ENCODE results near the gene ARHGEF4.
A peak's percentile ranks its signal among the peaks of the same experiment; 100 is the strongest.
"Not testable (repeated sequence)": the region's sequence is repeated elsewhere in the genome, so short reads cannot be mapped to it uniquely, and the experiment has no call there.

ARHGEF4 gene

DNA sequence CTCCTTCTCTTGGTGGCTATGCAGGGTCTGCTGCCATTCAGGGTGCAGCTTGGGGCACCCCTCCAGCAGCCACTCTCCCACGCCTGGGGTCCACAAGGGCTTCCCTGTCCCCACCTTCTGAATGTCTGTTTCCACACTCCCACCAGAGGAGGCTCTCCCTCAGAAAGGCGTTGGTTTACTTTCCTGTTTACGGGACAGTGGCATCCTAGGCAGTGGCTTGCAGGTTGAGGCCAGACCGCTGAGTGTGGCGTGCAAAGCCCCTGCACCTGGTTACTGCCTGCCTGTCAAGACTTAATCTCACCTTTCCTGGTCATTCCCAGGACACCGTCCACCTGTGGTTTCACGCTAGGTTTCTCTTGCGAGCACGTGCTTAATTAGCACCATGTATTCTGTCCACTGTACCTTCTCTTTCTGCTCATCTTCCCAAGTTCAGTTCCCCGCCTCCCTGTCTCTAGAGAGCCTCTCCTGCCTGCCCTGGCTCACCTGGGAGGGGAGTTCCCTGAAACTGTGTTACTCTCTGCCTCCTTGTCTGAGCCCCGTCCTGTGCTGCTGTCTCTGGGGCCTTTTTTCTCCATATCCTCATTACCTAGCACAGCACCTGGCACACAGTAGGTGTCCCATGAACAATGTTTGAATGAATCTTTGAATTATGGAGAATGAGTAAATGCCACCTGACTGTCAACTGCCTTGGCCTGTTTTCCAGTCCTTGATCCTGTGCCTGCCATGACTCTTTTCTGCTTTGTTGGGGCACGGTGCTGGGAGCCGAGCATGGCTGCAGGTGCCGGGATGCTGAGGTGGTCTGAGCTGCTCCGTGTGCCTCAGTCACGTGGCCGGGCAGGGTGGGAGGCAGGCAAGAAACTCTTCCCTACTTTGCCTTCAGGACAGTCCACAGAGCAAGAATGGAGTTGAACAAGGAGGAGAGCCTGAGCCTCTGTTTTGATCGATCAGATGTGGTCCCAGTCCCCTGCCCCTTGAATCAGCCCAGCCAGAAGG lies 56.4 kb downstream of the ARHGEF4 start:
- no peak for DNase-seq

DNA sequence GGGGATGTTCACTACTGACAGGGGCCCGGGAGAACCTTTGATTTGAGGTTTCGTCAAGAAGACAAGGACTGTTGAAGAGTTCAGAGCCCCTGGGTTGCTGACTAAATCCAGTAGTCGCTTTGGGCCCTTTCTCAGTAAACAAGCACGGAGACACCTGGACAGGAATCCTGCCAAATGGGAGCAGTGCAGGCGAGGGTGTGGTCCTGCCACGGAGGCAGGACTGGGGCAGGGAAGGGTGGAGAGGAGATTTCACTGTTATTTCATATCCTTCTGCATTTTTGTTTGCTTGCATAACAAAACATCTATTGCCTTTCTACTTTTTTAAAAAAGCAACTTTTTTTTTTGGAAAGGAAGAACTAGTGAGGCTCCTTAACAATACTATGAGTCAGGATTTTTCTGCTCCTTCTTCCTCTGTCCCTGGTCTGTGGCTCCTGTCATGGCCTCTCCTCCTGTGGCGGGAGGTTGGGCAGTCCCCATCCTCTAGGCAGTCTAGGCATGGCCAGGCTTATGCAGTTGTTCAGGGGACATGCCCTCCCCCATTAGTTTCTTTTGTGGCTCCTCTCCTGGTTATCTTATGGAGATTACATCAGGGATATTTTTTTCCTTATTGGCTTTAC lies 57.7 kb downstream of the ARHGEF4 start:
- DNase-seq = no peak

DNA sequence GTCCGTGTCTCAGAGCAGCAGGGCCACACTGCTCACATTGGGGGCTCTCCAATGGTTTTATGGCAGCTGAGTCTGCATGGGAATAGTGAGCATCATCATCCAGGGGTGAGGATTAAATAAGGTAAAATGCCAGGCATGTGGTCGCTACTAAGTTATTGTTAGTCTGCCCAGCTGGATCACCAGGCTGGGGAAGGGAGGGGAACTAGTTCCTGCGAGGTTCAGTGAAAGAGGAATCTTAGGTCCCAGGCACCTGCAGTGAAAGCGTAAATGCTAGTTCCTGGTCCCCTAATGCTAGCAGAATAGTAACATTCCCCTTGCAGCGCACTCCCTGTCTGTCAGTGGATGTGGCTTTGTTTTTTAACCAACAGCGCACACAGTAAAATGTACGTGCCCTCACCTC lies 60.1 kb downstream of the ARHGEF4 start:
- DNase-seq = no peak

DNA sequence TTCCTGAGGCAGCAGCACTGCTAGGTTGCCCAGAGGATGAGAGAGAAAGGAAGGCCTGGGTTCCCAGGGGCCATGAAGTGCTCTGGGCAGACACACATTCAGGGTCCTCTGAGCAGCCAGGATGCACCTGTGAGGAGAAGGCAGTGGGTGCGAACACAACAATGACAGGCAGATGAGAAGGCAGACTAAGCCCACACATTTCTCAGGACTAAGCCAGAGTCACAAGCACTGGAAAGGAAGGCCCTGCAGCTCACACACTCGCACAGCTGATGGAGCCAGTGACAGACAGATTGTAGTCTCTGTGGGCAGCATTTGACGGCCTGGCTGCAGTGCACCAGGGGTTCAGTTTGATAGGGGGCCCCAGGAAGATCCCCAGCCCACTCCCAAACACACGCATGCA lies 61.8 kb downstream of the ARHGEF4 start:
- DNase-seq = no peak

DNA sequence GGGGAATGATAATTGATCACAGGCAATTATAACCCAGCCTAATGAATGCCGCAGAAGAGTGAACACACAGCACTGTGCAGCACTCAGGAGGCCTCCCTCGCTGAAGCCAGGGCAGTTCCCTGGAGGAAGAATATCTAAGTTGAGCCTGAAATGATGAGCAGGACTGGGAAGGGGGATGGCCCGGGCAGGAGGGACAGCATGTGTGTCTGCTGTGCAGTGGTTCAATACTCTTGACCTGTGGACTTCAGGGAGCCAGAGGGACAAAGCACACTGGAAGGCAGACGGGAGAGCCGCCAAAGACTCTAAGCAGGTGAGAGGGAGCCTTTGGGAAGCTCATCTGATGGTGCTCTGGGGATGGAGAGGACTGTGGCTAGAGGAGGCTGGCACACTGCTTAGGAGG lies 62.6 kb downstream of the ARHGEF4 start:
- DNase-seq = no peak

DNA sequence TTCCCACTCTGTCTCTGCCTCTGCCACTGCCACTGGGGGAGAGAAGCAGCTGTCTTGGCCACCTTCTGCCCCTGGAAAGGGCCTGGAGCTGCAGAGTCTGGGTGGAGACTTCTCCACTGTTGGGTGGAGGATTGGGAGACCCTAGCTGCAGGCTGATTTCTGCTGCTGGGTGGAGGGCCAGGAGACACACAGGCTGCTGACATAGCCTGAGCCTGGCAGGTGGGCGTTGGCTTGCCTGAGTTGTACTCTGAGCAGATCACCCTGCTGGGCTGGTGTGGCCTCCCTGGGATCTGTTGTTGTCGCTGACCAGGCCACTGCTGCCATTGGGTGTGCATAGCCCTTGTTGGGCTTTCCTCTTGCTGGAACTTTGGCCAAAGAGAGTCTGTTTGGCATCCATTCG lies 64.3 kb downstream of the ARHGEF4 start:
- DNase-seq = no peak

DNA sequence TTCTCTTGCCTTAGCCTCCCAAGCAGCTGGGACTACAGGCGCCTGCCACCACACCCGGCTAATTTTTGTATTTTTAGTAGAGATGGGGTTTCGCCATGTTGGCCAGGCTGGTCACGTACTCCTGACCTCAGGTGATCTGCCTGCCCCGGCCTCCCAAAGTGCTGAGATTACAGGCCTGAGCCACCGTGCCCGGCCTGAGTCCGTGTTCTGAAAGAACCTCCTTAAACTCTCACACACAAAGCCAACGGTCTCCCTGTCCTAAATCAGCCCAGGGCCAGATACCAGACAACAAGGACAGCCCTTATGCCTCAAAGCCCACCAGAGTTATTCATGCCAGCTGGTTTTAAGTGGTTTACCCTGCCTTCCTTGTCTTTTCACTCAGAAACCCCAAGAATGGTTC lies 64.9 kb downstream of the ARHGEF4 start:
- DNase-seq = not testable (repeated sequence)

DNA sequence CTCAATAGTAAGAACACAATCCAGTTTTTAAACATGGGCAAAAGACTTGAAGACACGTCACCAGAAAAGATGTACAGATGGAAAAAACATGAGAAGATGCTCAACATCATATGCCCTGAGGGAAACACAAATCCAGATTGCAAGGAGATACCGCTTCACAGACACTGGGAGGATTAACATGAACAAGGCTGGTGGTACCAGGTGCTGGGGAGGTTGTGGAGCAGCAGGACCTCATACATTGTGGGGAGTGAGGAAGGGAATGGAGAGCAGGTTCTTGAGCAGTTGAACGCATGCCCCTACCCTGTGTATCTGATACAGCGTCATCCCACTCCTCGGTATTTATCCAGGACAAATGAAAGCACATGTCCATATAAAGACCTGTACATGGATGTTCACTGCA lies 72.1 kb downstream of the ARHGEF4 start:
- no peak for DNase-seq

DNA sequence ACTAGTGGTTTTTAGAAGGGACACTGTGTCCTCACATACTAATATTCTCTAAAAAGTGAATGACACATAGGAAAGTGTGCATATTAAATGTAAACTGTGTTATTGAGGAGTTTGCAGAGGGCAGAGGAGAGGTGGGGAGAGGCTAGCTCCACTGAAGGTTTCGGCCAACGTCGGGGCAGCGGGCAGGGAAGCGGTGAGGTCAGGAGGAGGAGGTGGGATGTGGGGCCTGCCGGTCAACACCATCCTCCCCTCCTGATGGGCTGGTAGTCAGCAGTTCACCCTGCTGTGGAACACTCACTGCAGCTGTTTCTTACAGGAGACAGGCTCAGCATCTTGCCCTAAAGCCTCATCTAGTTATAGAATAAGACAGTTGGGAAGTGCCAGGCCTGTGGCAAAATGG lies 74.2 kb downstream of the ARHGEF4 start:
- no peak for DNase-seq

DNA sequence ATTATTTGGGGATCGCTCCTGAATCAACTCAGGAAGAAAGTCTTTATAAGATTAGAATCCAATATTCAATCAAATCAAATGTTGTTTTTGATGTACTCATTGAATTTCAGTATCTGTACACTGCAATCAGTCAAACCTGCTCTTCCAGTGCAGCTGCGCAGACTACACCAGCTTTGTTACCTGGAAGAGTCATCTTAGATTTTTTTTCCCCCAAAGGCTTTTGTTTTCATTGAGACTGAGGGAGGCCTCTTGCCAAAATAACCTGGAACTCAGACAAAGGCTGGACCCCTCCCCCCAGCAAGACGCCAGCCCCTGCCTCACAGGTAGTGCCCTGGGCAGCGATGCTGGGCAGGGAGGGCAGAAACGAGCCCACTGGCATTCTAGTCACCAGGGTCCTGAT lies 74.8 kb downstream of the ARHGEF4 start:
- no peak for DNase-seq

DNA sequence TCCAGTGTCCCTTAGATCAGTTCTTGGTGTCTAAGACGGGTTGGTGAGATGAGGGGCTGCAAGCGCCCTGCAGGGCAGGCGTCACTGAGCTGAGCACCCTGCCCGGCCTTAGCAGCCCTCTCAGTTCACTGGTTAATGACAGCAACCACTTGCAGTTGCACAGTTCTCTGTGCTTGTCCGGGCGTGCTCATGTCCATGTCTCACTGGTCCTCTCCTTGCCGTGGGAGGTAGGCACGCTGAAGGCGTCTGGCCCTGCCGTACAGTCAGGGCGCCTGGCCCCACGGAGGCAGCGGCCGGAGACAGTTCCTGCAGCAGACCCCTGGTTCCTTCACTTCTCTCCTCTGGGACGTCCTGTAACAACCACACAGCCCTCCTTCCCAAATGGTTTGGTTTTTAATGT lies 75.3 kb downstream of the ARHGEF4 start:
- DNase-seq = no peak

DNA sequence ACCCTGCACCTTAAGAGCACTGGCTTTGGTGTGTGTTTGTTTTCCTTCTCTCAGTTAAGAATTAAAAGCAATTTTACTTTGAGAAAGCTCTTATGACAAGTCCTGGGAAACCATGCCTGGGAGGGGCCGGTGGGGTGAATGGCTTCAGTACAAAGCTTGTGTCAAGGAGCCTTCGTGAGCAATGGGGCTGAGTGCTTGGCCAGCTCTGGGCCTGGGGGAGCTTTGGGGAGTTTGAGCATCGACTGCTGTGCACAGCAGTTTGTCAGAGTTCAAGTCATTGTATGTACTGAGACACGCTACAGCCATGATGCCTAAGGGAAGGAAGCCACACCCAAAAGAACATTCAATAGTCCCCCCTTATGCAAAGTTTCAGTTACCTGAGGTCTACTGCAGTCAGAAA lies 75.8 kb downstream of the ARHGEF4 start:
- no peak for DNase-seq

DNA sequence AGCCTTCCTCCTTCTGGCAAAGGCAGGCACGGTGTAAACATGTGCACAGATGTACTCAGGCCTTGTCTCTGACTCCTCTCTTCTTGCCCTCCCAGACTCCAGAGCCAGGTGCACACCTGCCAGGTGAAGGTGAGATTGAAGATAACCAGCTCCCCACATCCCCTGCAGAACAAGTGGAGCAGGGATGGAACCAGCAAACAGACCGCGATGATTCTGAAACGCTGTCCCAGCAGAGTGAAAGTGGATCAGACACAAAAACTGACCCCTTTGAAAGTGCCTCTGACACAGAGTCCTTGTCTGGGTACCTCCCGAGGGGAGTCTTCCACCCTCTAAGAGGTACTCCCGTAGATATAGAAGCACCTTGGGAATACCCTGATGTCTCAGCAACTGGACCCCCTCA lies 77.2 kb downstream of the ARHGEF4 start:
- DNase-seq = no peak

DNA sequence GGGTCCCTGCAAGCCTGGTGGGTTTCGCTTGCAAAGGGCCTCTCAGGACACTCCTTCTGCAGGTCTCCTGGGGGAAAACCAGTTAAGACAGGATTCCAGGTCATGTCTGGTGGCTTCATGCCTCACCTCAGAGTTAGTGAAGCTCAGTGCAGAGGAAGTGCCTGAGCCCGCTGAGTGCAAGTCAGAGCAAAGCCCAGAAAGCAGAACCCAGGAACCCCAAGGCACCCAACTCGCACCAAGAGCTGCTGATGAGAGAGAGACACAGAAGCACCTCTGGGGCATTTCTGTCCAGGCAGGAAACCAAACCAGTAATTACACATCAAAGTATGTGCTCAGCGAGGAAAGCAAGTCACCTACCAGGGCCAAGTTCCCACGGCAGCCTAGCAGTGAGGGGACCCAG lies 78.4 kb downstream of the ARHGEF4 start:
- no peak for DNase-seq

DNA sequence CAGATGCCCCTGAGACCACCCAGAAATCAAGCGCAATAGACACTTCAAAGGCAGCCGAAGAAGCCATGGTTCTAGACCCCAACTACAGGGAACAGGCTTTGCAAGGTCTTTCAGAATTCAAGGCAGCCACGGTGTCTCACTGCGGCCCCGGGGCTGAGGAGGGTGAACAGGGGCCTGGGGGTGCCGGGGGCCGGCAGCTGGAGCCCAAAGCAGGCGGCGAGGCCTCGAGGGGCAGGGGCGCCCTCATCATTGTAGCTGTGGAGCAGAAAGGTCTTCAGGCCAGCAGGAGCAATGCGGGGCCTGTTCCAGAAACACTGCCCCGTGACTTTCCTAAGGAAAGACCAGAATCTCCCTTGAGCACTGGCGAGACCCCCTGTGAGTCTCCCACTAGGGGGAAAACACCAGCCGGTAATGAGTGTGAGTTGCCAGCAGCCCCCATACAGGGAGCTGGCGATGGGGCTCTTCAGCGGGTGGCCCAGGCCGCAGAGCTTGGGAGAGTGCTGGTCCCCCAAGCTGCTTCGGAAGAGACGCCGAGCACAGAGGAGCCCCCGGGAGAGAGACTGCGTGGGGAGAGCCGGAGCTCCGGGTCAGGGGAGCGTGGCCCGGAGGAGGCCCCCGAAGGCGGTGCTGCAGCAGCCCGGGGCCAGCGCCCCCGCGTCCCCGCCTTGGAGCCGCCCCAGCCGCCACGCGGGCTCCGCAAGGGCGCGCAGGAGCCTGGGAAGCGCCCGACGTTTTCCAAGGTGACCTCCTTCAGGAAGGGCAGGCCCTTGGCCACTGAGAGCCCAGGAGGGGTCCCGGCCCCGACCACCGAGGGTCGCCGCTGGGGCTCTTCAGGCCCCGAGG lies 79.1 kb downstream of the ARHGEF4 start:
- no peak for DNase-seq

DNA sequence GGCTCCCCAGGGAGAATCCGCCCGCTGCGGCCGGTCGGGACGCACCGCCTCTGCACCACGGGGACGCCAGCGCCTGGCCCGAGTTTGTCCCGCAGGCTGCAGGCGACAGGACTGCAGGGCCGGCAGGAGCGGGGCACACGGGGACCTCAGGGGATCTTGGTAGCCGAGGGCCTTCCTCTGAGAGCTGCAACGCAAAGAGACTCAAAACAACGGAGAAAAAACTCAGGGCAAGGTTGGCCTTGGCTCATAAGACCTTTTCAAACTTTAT lies 79.7 kb downstream of the ARHGEF4 start:
- no peak for DNase-seq

DNA sequence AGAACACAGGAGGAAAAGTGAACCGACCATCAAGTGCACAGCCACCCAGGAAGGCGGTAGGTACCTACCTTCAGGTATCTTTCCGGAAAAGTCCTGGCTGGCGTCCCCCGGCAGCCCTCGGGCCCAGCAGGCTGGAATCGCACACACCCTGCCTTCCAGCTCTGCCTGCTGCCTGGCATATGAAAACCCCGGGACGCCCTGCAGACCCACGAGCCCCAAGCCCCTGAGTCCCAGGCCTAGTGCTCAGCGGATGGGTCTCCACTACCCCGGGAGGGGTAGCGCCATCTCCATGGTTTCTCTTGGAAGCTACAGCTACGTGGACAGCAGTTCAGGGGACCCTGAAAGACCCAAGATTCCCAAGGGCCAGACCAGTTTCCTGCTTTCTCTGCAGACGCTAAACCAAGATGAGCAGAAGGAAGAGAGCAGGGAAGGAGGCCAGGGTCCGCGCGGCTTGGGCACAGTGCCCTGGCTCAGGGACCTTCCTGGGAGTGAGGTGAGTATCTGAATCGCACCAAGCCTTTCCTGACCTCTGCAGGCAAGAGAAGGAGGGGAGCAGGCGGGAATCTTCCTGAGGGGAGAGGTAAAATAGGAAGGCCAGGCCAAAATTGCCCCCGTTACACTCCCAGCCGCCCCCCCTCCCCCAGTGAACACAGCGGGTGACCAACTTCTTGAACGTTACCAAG lies 80.4 kb downstream of the ARHGEF4 start:
- DNase-seq = no peak

DNA sequence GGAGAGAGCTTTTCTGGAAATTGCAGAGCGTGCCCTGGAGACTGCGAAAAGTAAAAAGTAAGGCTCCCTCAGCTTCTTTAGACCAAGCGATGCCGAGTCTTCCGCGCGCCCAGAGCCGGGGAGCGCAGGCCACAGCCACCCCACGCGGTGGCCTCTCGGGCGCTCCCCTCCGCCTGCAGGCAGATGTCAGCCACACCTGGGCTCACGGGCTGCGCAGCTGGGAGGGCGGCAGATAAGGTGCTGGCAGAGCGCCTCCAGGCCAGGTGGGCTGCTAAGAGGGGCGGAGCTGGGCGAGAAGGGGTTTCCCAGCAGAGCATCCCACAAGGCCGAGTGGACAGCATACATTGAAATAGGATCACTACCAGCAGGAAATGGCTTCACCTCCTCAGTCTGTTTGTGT lies 81.7 kb downstream of the ARHGEF4 start:
- no peak for DNase-seq

DNA sequence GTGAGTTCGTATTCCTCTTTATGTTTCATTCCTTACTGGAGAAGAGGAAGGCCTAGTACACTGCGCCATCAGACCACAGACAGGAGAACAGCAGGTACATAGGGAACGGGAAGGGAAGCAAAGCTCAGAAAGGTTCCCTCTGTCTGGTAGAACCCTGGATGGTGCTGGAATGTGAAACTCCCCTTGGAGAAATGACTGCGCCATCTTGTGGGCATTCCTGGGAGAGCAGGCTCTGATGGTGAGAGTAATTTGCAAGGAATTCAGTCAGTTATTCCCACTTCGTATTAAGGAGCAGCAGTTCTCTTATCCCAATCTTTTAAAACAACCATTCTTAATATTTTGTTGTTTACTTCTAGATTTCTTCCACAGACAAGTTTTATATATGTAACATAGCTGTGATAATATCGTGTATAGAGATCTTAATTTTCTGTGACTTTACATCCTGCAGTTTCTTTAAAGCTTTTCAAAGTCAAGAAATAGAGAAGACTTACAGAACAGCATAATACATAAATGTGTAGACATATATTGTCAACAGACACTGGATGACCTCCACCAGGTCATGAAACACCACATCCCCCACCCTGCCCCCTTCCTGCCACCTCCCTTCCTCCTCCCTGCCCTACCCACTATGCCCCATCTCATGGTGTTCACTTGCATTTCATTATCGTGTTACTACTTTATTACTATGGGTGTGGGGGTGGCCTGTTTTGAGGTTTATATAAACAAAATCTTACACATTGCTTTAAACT lies 83.9 kb downstream of the ARHGEF4 start:
- DNase-seq = peak; percentile 31

DNA sequence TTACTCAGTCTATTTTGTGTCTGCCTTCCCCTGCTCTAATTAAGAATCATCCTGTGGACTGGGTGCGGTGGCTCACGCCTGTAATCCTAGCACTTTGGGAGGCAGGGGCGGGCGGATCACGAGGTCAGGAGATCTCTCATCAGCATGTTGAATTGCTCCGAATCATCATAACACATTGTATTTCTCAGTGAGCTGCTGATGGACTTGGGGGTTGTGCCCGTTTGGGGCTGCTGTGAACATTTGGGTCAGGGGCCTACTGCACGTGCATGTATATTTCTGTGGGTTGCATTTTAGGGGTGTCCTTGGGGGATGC lies 84.4 kb downstream of the ARHGEF4 start:
- no peak for DNase-seq

DNA sequence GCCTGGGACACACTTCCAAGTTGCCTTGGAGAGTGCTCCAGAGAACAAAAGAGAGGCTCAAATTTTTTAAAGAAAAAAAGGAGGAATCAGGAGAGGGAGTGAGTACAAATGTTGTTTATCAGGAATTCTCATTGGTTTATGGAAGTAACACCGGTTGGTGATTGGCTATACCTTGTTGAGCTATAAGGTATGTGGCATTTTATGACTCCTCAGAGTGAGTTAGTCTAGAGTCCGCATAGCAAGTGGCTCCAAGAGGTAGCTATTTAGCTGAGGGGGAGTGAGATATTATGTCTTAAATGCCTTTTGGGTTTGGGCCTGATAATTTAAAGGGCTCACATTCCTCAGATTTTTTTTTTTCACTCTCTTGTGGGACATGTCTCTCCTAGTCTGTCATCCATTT lies 85.7 kb downstream of the ARHGEF4 start:
- no peak for DNase-seq

DNA sequence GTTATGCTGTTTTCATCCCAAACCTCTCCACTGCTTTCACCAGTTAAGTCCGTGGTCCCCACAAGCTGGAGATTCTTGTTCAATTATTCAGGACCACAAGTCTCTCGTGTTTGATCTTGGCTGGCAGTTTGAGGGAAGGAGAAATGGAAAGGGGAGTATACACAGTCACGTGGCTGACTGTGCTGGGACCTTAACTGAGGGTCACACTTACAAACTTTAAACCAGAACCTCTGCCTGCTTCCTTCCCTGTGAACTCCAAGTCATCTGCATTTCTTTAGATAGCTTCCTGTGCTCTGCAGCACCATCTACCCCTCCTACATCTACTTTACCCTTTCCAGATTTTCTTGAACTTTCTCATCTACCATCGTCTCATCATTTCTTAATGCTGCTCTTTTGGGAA lies 91.7 kb downstream of the ARHGEF4 start:
- DNase-seq = no peak
